Activated naive CD4-positive, alpha-beta T cell treated with Interleukin-2 at 50 U/mL for 16 hours (primary cell): ENCODE measurements around the gene CP.
"Not testable (repeated sequence)": the region's sequence is repeated elsewhere in the genome, so short reads cannot be mapped to it uniquely, and the experiment has no call there.

Experiments used
- DNase-seq: peaks from one replicate; pipeline ENCODE4 v3.0.0-alpha.2; 2020

Gene CP

GRCh38 chr3:149226776-149227175, 5.1 kb upstream of the CP start:
- no peak for DNase-seq

- peak; percentile 15 for DNase-seq
Observed at GRCh38 chr3:149224736-149225594, 3.3 kb upstream of the CP start.

GRCh38 chr3:149223461-149223820, 1.8 kb upstream of the CP start:
- DNase-seq, result no peak

- not testable (repeated sequence) for DNase-seq
Observed at GRCh38 chr3:149219380-149220121, 2.1 kb downstream of the CP start.

GRCh38 chr3:149217347-149217746, 4.3 kb downstream of the CP start:
- no peak for DNase-seq

GRCh38 chr3:149216193-149216869, 5.3 kb downstream of the CP start:
- DNase-seq, result no peak

GRCh38 chr3:149215515-149215914, 6.1 kb downstream of the CP start:
- DNase-seq, result no peak

GRCh38 chr3:149214702-149215101, 6.9 kb downstream of the CP start:
- no peak for DNase-seq

GRCh38 chr3:149212386-149212785, 9.2 kb downstream of the CP start:
- no peak for DNase-seq

- no peak for DNase-seq
Observed at GRCh38 chr3:149209431-149209830, 12.2 kb downstream of the CP start.

GRCh38 chr3:149207475-149207874, 14.2 kb downstream of the CP start:
- no peak for DNase-seq

- no peak for DNase-seq
Observed at GRCh38 chr3:149204390-149204991, 17.1 kb downstream of the CP start.

GRCh38 chr3:149203758-149204157, 17.9 kb downstream of the CP start:
- no peak for DNase-seq

- no peak for DNase-seq
Observed at GRCh38 chr3:149199474-149199873, 22.2 kb downstream of the CP start.

GRCh38 chr3:149198611-149199010, 23.0 kb downstream of the CP start:
- DNase-seq, result no peak

- no peak for DNase-seq
Observed at GRCh38 chr3:149197669-149198068, 24.0 kb downstream of the CP start.

GRCh38 chr3:149196805-149197592, 24.6 kb downstream of the CP start:
- not testable (repeated sequence) for DNase-seq

GRCh38 chr3:149195221-149195620, 26.4 kb downstream of the CP start:
- no peak for DNase-seq

- no peak for DNase-seq
Observed at GRCh38 chr3:149188494-149188893, 33.1 kb downstream of the CP start.

GRCh38 chr3:149186721-149187120, 34.9 kb downstream of the CP start:
- DNase-seq, result no peak

GRCh38 chr3:149186219-149186618, 35.4 kb downstream of the CP start:
- no peak for DNase-seq

GRCh38 chr3:149181182-149181581, 40.4 kb downstream of the CP start:
- DNase-seq, result no peak
